Measurements from ENCODE around the gene ABHD14A. TPM values are rescaled to one million over a fixed set of nuclear protein-coding genes. Genes with fewer than 3 reads are reported as not detected.

The ABHD14A gene
- polyA plus RNA-seq, 1 donor (not counting 4 experiments of a cell fraction or from before 2014, with no cell fraction given), result 6.9 TPM

- Histone ChIP-seq H3K4me1 (ENCODE audit: control insufficient read depth, extremely low read depth, insufficient read depth, low read length) (peaks cover under 1% of the 10 kb centered on the region), H2AFZ (ENCODE audit: control insufficient read depth, low read length) (no peak overlapping the region), H4K20me1 (ENCODE audit: control insufficient read depth, extremely low read depth, insufficient read depth, low read length) (no peaks in the 10 kb centered on the region), H3K79me2 (ENCODE audit: control insufficient read depth, insufficient read depth, low read length) (no peaks in the 10 kb centered on the region), H3K36me3 (ENCODE audit: control insufficient read depth in 2 of 2, extremely low read depth in 1 of 2, insufficient read depth in 2 of 2, low read length in 2 of 2) (peaks cover 0 to 1% of the 10 kb centered on the region in 2 experiments), H3K27ac (ENCODE audit: control insufficient read depth, insufficient read depth, low read length) (no peak overlapping the region), H3K27me3 (ENCODE audit: control insufficient read depth, extremely low read depth, insufficient read depth, low read length) (peaks cover 4% of the 10 kb centered on the region), H3K4me3 (ENCODE audit: control insufficient read depth in 2 of 3, extremely low read depth in 1 of 3, insufficient read depth in 2 of 3, low read depth in 1 of 3, low read length in 3 of 3) (no peak overlapping the region), H3K9me3 (ENCODE audit: control insufficient read depth, low read depth, low read length) (no peaks in the 10 kb centered on the region), H3K4me2 (ENCODE audit: control insufficient read depth, extremely low read depth, insufficient read depth, low read depth, low read length) (no peak overlapping the region), H3K9me1 (ENCODE audit: control insufficient read depth, extremely low read depth, insufficient read depth, low read length) (no peaks in the 10 kb centered on the region), H3K9ac (ENCODE audit: control insufficient read depth, extremely low read depth, insufficient read depth, low read length) (no peak overlapping the region)
- DNase-seq (ENCODE audit: low read depth, low spot score) (no peak), FAIRE-seq (no peak)
- TF ChIP-seq CTCF (optimal IDR thresholded peaks at IDR 0.05 in 1 of 3, IDR thresholded peaks at IDR 0.05 in 1 of 3, conservative IDR thresholded peaks at IDR 0.05 in 1 of 3; ENCODE audit: extremely low read depth in 1 of 3, insufficient read depth in 2 of 3, low read length in 3 of 3) (no peak), EZH2 (IDR thresholded peaks at IDR 0.05; ENCODE audit: low read length) (no peak)
- dilution Hi-C loops (cut with MboI; ENCODE audit: extremely low pct_ligation_motif_present, low sequenced_read_pairs), result no loop called here
Observed at GRCh38 chr3:51948016-51948580, 26.8 kb upstream of the ABHD14A start.

DNA sequence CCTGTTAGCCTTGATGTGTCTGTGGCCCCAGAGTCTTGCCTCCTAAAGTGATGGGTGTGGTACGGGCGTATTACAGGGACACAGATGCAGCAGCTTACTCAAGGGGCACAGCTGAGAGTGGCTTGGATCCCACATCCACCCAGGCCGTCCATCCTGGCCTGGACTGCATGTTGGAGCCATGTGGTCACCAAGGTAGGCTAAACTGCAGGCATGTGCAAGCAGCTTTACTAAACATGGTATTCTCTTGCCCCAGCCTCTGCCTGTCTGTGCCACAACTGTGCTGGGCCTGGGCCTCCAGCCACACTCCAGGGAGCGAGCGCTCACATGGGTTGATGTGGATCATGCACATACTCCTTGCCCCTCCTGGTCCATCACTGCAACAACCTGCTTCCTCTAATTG is 25.7 kb upstream of the ABHD14A start:
- H3K4me1 ChIP-seq (ENCODE audit: control insufficient read depth, extremely low read depth, insufficient read depth, low read length), result no peaks in the 10 kb centered on the region
- DNase-seq (ENCODE audit: low read depth, low spot score) (no peak), FAIRE-seq (no peak)
- no peak overlapping the region for H3K27ac ChIP-seq (ENCODE audit: control insufficient read depth, insufficient read depth, low read length)
- no peak for TF ChIP-seq CTCF (optimal IDR thresholded peaks at IDR 0.05 in 1 of 3, IDR thresholded peaks at IDR 0.05 in 1 of 3, conservative IDR thresholded peaks at IDR 0.05 in 1 of 3; ENCODE audit: extremely low read depth in 1 of 3, insufficient read depth in 2 of 3, low read length in 3 of 3)
- no peak for TF ChIP-seq EZH2 (IDR thresholded peaks at IDR 0.05; ENCODE audit: low read length)
- no peak overlapping the region for H3K4me3 ChIP-seq (ENCODE audit: control insufficient read depth in 2 of 3, extremely low read depth in 1 of 3, insufficient read depth in 2 of 3, low read depth in 1 of 3, low read length in 3 of 3)
- peaks cover 0 to 1% of the 10 kb centered on the region in 2 experiments for H3K36me3 ChIP-seq (ENCODE audit: control insufficient read depth in 2 of 2, extremely low read depth in 1 of 2, insufficient read depth in 2 of 2, low read length in 2 of 2)
- H3K9me1 ChIP-seq (ENCODE audit: control insufficient read depth, extremely low read depth, insufficient read depth, low read length), result no peaks in the 10 kb centered on the region
- no peak overlapping the region for H3K9ac ChIP-seq (ENCODE audit: control insufficient read depth, extremely low read depth, insufficient read depth, low read length)
- peaks cover 13% of the 10 kb centered on the region for H3K27me3 ChIP-seq (ENCODE audit: control insufficient read depth, extremely low read depth, insufficient read depth, low read length)
- dilution Hi-C loops (cut with MboI; ENCODE audit: extremely low pct_ligation_motif_present, low sequenced_read_pairs), result no loop called here
- H3K79me2 ChIP-seq (ENCODE audit: control insufficient read depth, insufficient read depth, low read length), result no peaks in the 10 kb centered on the region
- no peaks in the 10 kb centered on the region for H4K20me1 ChIP-seq (ENCODE audit: control insufficient read depth, extremely low read depth, insufficient read depth, low read length)
- H2AFZ ChIP-seq (ENCODE audit: control insufficient read depth, low read length), result no peak overlapping the region
- H3K9me3 ChIP-seq (ENCODE audit: control insufficient read depth, low read depth, low read length), result no peaks in the 10 kb centered on the region
- H3K4me2 ChIP-seq (ENCODE audit: control insufficient read depth, extremely low read depth, insufficient read depth, low read depth, low read length), result no peak overlapping the region

Data from keratinocyte (primary cell).